LNCaP clone FGC (cell line): ENCODE results near the gene NPIPB2.
A peak's percentile ranks its signal among the peaks of the same experiment; 100 is the strongest.

Experiments
- DNase-seq: peaks from one replicate; pipeline ENCODE4 v3.0.0-alpha.2; 2011; ENCODE audit warnings: low read depth
- H3K4me3 ChIP-seq: 2 replicates; pipeline ENCODE4 v1.5.1; 2011; ENCODE audit warnings: mild to moderate bottlenecking, low read depth, low read length, control low read depth
- TF ChIP-seq, protein P1 (sequence below): IDR thresholded peaks from 2 replicates; pipeline ENCODE4 v1.5.1; 2012; ENCODE audit warnings: mild to moderate bottlenecking; ENCODE audit not compliant: control insufficient read depth, insufficient read depth; ENCODE audit errors: extremely low read depth

The NPIPB2 gene

DNA sequence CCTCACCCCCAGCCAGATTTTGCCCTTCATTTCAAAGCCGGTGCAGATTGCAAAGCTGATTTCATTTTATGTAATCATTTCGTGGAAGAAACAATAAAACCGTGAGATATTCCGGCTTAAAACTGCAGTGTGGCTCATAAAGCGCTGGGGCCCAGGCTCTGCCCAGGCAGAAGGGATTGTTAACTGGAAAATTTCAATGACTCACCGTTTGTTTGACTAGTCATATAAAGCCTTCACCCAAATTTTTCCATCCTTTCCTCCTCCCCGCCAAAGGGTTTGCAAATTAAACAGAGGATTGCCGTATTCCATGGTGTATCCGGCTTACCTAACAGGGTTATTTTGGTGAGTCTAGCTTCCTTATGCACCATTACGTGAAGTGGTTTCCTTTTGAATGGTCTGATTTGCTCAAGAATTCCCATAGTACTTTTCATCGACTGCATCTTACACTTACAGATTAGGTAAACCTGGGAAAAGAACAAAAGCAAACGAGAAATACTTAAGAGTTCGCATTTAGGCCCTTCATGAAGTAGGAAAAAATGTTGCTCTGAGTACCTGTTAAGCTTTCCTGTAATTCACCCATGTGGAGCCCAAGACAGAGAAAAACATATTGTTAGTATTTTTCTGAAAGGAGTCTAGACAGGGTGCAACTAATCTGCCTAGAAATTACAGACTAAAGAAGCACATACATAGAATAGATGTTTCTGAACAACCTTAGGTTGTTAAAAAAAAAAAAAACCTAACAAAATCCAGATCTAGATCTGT is 25.1 kb downstream of the NPIPB2 start:
- peak; percentile 93 for DNase-seq
- TF ChIP-seq, protein P1, sequence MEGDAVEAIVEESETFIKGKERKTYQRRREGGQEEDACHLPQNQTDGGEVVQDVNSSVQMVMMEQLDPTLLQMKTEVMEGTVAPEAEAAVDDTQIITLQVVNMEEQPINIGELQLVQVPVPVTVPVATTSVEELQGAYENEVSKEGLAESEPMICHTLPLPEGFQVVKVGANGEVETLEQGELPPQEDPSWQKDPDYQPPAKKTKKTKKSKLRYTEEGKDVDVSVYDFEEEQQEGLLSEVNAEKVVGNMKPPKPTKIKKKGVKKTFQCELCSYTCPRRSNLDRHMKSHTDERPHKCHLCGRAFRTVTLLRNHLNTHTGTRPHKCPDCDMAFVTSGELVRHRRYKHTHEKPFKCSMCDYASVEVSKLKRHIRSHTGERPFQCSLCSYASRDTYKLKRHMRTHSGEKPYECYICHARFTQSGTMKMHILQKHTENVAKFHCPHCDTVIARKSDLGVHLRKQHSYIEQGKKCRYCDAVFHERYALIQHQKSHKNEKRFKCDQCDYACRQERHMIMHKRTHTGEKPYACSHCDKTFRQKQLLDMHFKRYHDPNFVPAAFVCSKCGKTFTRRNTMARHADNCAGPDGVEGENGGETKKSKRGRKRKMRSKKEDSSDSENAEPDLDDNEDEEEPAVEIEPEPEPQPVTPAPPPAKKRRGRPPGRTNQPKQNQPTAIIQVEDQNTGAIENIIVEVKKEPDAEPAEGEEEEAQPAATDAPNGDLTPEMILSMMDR, result no peak
- peak overlapping the region; percentile 68 for H3K4me3 ChIP-seq

DNA sequence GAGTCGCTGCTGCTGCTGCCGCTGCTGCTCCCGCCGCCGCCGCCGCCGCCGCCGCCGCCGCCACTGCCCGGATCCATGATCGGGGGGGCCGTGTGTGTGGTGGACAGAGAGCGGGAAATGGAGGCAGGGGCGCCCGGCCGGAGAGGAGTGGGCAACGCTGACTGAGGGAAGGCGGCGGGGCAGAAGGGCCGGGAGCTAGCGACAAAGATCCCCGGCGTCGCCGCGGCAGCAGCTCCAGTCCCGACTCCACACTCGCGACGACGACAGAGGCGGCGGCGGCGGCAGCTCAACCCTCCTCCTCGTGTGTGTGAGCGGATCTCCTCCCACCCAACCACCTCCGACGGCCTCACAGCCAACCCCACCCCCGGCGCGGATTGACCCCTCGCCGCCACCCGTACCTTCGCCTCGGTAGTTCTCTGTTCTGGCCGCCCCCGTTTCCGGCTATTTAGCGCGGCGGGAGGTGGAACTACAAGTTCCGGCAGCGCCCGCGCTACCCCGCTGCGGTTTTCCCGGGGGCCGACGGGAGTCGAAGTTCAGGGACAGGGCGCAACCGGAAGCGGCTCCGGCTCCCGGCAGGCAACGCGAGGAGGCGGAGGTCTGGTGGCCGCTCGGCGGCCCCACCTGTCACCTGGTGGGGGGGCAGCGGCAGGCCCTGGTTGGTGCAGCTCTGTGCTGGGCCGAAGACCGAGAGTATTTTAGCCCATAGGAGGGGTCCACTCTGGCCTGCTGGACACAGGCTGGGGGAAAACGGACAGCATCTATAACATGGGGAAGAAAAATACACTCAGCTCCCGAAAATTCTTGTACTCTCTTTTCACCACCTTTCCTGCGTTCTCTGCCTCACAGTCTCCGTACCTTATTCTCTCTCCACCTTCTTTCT is 26.0 kb downstream of the NPIPB2 start, which contains the start of gene GSPT1:
Gene GSPT1, minus strand, starts transcription at position 313 of the 880 bp plus-strand sequence. Its CDS starts 236 bp downstream, at position 77.
- peak within 1 kb of the TSS; percentile 68 for H3K4me3 ChIP-seq
- TF ChIP-seq, protein P1, result no peak
- peak; percentile 96 for DNase-seq

DNA sequence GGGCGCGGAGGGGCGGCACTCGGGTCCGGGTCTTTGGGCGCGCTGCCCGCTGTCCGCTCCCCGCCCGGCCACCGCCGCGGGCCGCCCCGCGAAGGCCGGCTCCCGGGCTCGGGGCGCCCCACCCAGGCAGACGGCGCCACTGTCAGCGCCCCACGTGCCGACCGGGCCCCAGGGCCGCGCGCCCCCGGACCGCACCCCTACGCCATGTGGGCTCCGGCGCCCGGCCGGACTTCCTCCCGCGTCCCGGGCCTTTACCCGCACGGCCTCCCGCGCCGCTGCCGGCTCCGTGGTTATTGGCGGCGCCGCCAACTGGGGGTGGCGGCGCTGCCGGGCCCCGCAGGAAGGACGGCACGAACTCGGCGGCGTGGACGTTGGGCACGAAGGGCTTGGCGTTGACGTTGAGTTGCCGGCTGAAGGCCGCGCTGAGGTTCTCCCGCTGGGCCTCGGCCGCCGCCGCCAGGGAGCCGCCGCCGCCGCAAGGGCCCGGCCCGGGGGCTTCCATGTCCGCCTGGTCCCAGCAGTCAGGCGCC is 26.7 kb downstream of the NPIPB2 start:
- TF ChIP-seq, protein P1, result no peak
- no peak for DNase-seq
- H3K4me3 ChIP-seq, result peak overlapping the region; percentile 68

DNA sequence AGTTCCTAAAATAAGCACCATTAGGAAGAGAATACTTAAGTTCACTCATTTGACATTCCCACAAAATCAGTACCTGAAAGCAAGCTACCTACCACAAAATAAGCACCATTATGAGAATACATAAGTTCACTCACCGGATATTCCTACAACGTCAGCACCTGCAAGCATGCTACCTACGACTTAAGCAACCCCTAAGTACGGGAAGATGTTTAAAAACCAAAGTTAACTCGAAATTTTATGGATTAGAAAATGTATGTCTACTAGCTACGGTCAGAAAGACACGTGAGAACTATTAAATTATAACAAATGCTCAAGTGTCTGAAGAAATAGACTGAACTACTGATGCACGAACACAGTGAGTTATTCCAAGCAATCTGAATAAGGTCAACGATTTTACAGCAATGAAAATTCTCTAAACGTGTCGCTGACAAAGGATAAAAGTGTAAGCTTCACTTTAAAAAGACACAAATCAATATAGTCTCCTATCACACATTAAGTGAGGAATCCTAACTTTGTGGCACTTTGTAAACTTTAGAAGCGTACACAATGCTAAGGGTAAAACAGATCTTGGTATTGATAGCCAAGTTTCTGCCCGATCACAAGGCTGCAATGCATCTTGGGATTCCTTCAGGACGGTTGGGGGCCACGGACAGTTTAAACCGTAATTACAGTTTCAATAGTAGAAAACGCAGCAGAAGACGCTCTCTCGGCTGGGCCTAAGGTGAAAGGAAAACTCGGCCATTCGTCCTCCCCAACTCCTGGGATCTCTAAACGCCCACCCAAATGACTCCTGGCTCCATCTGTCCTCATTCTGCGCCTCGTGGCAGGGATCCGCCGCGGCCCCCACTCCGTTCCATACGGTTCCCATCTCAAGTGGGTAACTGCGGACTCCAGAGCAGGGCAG is 27.4 kb downstream of the NPIPB2 start:
- TF ChIP-seq, protein P1, result no peak
- H3K4me3 ChIP-seq, result peak overlapping the region; percentile 68
- DNase-seq, result no peak

DNA sequence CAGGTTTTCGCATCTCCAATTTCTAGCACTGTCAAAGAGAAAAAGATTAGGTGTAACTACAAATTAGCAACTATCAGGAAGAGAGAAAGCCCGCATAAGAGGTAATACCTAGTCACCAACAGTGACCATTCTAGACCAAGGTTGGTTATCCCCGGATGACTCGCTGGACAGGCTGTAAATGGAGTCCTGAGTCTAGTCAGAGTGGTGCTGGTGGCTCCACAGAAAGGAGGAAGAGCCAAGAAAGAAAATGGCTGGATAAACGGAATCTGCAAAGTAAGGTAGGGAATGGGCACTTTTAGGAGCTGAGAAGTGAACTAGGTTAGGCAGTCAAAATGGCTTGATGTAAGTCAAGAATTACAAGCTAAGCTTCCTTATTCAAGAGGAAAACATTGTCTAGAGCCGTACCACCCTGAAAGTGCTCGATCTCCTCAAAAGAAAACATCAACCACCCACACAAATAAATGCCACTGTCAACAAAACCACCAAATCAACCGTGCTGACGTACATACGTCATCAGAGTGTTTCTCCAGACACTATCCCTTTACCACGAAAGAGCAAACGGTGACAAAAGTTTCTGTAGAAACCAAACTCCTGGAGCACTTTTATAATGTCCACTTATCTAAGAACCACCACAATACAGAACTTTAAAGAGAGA is 28.3 kb downstream of the NPIPB2 start:
- TF ChIP-seq, protein P1, result no peak
- peak overlapping the region; percentile 68 for H3K4me3 ChIP-seq
- no peak for DNase-seq
